ENCODE data around the gene EPB41L5.
"Not testable (repeated sequence)": the region's sequence is repeated elsewhere in the genome, so short reads cannot be mapped to it uniquely, and the experiment has no call there.

The EPB41L5 gene

GRCh38 chr2:120199817-120200459, 187.1 kb downstream of the EPB41L5 start:
- not testable (repeated sequence) for DNase-seq (ENCODE audit: low read depth)

- DNase-seq (ENCODE audit: low read depth) = no peak
Measured at GRCh38 chr2:120203251-120204021, 190.6 kb downstream of the EPB41L5 start.

- DNase-seq (ENCODE audit: low read depth) = no peak
Measured at GRCh38 chr2:120204022-120204405, 191.1 kb downstream of the EPB41L5 start.

- DNase-seq (ENCODE audit: low read depth) = no peak
Measured at GRCh38 chr2:120204417-120204816, 191.5 kb downstream of the EPB41L5 start.

GRCh38 chr2:120204945-120205670, 192.2 kb downstream of the EPB41L5 start:
- DNase-seq (ENCODE audit: low read depth) = no peak

- DNase-seq (ENCODE audit: low read depth) = no peak
Measured at GRCh38 chr2:120206022-120206581, 193.2 kb downstream of the EPB41L5 start.

GRCh38 chr2:120208381-120209353, 195.8 kb downstream of the EPB41L5 start:
- no peak for DNase-seq (ENCODE audit: low read depth)

GRCh38 chr2:120209427-120210269, 196.8 kb downstream of the EPB41L5 start:
- DNase-seq (ENCODE audit: low read depth) = no peak

GRCh38 chr2:120210270-120210693, 197.4 kb downstream of the EPB41L5 start:
- no peak for DNase-seq (ENCODE audit: low read depth)

GRCh38 chr2:120218181-120218580, 205.3 kb downstream of the EPB41L5 start:
- no peak for DNase-seq (ENCODE audit: low read depth)

GRCh38 chr2:120219291-120219690, 206.4 kb downstream of the EPB41L5 start:
- DNase-seq (ENCODE audit: low read depth) = no peak

- DNase-seq (ENCODE audit: low read depth) = no peak
Measured at GRCh38 chr2:120219766-120220165, 206.9 kb downstream of the EPB41L5 start.

- no peak for DNase-seq (ENCODE audit: low read depth)
Measured at GRCh38 chr2:120220756-120221155, 207.9 kb downstream of the EPB41L5 start.

GRCh38 chr2:120221616-120222015, 208.7 kb downstream of the EPB41L5 start:
- no peak for DNase-seq (ENCODE audit: low read depth)

GRCh38 chr2:120222186-120223033, 209.5 kb downstream of the EPB41L5 start:
- DNase-seq (ENCODE audit: low read depth) = no peak

GRCh38 chr2:120223034-120223912, 210.4 kb downstream of the EPB41L5 start, which contains the start of gene TMEM185B:
Gene TMEM185B, minus strand, starts transcription at chr2:120223400. Its CDS starts 424 bp downstream, at chr2:120222976.
- DNase-seq (ENCODE audit: low read depth) = peak; percentile 64

GRCh38 chr2:120224256-120224655, 211.4 kb downstream of the EPB41L5 start:
- DNase-seq (ENCODE audit: low read depth) = no peak
